DOHH2 (cell line): ENCODE results near the gene SCAMP4.

ENCODE experiments used
- CTCF ChIP-seq: fragments of 200-600 bp; sonication (generic); IDR thresholded peaks from one replicate; pipeline ENCODE4 v1.5.1; 2014; ENCODE audit warnings: antibody characterized with exemption, mild to moderate bottlenecking, low read depth, low read length; ENCODE audit not compliant: poor library complexity, severe bottlenecking
- EZH2phosphoT487 ChIP-seq: fragments of 200-600 bp; sonication (generic); IDR thresholded peaks from 2 replicates; pipeline ENCODE4 v1.6.1; 2017; ENCODE audit warnings: borderline replicate concordance, mild to moderate bottlenecking, antibody characterized with exemption, low read length, moderate library complexity, mixed read lengths

- TF ChIP-seq CTCF (no peak), EZH2phosphoT487 (no peak)
Observed at GRCh38 chr19:1920644-1921043, 15.4 kb downstream of the SCAMP4 start.
